Measurements from ENCODE around the gene INIP. TPM values are rescaled to one million over a fixed set of nuclear protein-coding genes. Genes with fewer than 3 reads are reported as not detected.

INIP gene
- total and polyA plus RNA-seq, 9 of the 15 experiments (the other 6 are each of a cell fraction or from before 2014, with no cell fraction given), result 11.9 to 87.9 (median 37.3) TPM

- Histone ChIP-seq H3K79me2 (ENCODE audit: control insufficient read depth, insufficient read depth, low read length) (no peaks in the 10 kb centered on the region), H3K9me3 (replicated peaks; ENCODE audit: control insufficient read depth, insufficient read depth, low read depth, low read length) (no peaks in the 10 kb centered on the region), H3K9me1 (ENCODE audit: control insufficient read depth, insufficient read depth, low read length) (no peaks in the 10 kb centered on the region), H3K27me3 (ENCODE audit: control insufficient read depth in 2 of 2, insufficient read depth in 2 of 2, low read length in 2 of 2) (no peaks in the 10 kb centered on the region), H2AFZ (ENCODE audit: low read depth, low read length) (peak overlapping the region; percentile 46; the same call in 1 of the 2 replicates), H3K27ac (ENCODE audit: extremely low read depth, low read depth, low read length) (no peak overlapping the region), H3K9ac (ENCODE audit: insufficient read depth in 1 of 2, low read depth in 2 of 2, low read length in 2 of 2) (no peak overlapping the region), H3K4me1 (replicated peaks in 1 of 2; ENCODE audit: control insufficient read depth in 2 of 2, insufficient read depth in 2 of 2, low read length in 2 of 2) (peaks cover 9 to 11% of the 10 kb centered on the region in 2 experiments; a peak in 3 of 5 replicates), H3K4me2 (ENCODE audit: insufficient read depth, low read length) (peak overlapping the region; percentile 36; the same call in 1 of the 2 replicates), H3K4me3 (no peak overlapping the region), H4K20me1 (replicated peaks; ENCODE audit: control insufficient read depth, insufficient read depth, low read length) (peaks cover 14% of the 10 kb centered on the region; the same call in 1 of the 2 replicates), H3K36me3 (ENCODE audit: control insufficient read depth, insufficient read depth, low read length) (no peaks in the 10 kb centered on the region)
- 7% methylated on average over 5 of the region's 5 CpGs for WGBS (ENCODE audit: insufficient coverage, low coverage, missing lambda C conversion rate)
- in situ Hi-C loops (cut with MboI) (no loop called here), intact Hi-C loops (cut with micrococcal nuclease) (no loop called here)
- ATAC-seq (peak; percentile 77), DNase-seq (ENCODE audit: extremely low read depth in 1 of 4, low spot score in 3 of 4) (peak; percentile 48 to 75 (median 52)), FAIRE-seq (peak; percentile 57)
- ChIA-PET CTCF (ENCODE audit: low intra/inter-chr PET ratio) (no interaction called here), POLR2A (interaction anchor here (0.6 to 2.2 kb wide), 9 partner anchors 9 to 76 kb away, joined by 3 to 11 read pairs (median 3); partner anchors contain the start of gene SNX30)
- no TSS peak for BruUV-seq (replicated peaks)
- TF ChIP-seq TFAM (CRISPR knock-in tag; conservative IDR thresholded peaks at IDR 0.05) (no peak), SMAD4 (CRISPR knock-in tag; conservative IDR thresholded peaks at IDR 0.05) (no peak), POLR3G (IDR thresholded peaks at IDR 0.05; ENCODE audit: extremely low read depth, insufficient read length, insufficient replicate concordance) (no peak), SRSF7 (optimal IDR thresholded peaks at IDR 0.05; ENCODE audit: low read depth, low read length) (no peak), SOX6 (IDR thresholded peaks at IDR 0.05) (no peak), KDM1A (IDR thresholded peaks at IDR 0.05) (peak; percentile 92), TCF3 (CRISPR knock-in tag; IDR thresholded peaks at IDR 0.05) (0 out of 2 replicates have a peak, but pooled peaks have one; percentile 26), FOXA3 (CRISPR knock-in tag; conservative IDR thresholded peaks at IDR 0.05 in 1 of 2, IDR thresholded peaks at IDR 0.05 in 1 of 2) (no peak), POLR2H (tag; IDR thresholded peaks at IDR 0.05; ENCODE audit: low read depth) (no peak), ATF1 (CRISPR knock-in tag; IDR thresholded peaks at IDR 0.05) (no peak), ATF1 (tag; IDR thresholded peaks at IDR 0.05) (0 out of 2 replicates have a peak, but pooled peaks have one; percentile 16), C11orf30 (IDR thresholded peaks at IDR 0.05; ENCODE audit: low read depth) (no peak), JUND (IDR thresholded peaks at IDR 0.05; ENCODE audit: borderline replicate concordance, low read depth, low read length) (peak; percentile 19; the same call in 1 of the 2 replicates), JUND (tag; IDR thresholded peaks at IDR 0.05; ENCODE audit: borderline replicate concordance, low read depth, low read length) (no peak), DPF2 (IDR thresholded peaks at IDR 0.05) (peak; percentile 38; the same call in 1 of the 2 replicates), ZSCAN32 (CRISPR knock-in tag; IDR thresholded peaks at IDR 0.05) (no peak), ARID1B (IDR thresholded peaks at IDR 0.05) (peak; percentile 57; the same call in 1 of the 2 replicates), CXXC5 (CRISPR knock-in tag; IDR thresholded peaks at IDR 0.05) (no peak)
- TF ChIP-seq, protein P1, sequence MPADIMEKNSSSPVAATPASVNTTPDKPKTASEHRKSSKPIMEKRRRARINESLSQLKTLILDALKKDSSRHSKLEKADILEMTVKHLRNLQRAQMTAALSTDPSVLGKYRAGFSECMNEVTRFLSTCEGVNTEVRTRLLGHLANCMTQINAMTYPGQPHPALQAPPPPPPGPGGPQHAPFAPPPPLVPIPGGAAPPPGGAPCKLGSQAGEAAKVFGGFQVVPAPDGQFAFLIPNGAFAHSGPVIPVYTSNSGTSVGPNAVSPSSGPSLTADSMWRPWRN (IDR thresholded peaks at IDR 0.05; ENCODE audit: low read depth), result peak; percentile 62; the same call in 1 of the 2 replicates
- TF ChIP-seq, protein P2, sequence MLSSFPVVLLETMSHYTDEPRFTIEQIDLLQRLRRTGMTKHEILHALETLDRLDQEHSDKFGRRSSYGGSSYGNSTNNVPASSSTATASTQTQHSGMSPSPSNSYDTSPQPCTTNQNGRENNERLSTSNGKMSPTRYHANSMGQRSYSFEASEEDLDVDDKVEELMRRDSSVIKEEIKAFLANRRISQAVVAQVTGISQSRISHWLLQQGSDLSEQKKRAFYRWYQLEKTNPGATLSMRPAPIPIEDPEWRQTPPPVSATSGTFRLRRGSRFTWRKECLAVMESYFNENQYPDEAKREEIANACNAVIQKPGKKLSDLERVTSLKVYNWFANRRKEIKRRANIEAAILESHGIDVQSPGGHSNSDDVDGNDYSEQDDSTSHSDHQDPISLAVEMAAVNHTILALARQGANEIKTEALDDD (IDR thresholded peaks at IDR 0.05), result peak; percentile 82
- TF ChIP-seq, protein P3, sequence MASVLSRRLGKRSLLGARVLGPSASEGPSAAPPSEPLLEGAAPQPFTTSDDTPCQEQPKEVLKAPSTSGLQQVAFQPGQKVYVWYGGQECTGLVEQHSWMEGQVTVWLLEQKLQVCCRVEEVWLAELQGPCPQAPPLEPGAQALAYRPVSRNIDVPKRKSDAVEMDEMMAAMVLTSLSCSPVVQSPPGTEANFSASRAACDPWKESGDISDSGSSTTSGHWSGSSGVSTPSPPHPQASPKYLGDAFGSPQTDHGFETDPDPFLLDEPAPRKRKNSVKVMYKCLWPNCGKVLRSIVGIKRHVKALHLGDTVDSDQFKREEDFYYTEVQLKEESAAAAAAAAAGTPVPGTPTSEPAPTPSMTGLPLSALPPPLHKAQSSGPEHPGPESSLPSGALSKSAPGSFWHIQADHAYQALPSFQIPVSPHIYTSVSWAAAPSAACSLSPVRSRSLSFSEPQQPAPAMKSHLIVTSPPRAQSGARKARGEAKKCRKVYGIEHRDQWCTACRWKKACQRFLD (CRISPR knock-in tag; IDR thresholded peaks at IDR 0.05), result no peak
Observed at GRCh38 chr9:112764344-112764743, 46.4 kb upstream of the INIP start.
